ENCODE data around the gene METTL17. TPM values are rescaled to one million over a fixed set of nuclear protein-coding genes. Genes with fewer than 3 reads are reported as not detected.

The METTL17 gene
- total RNA-seq, 1 donor from 2014 or later = 62.2 TPM

GRCh38 chr14:21011136-21011535, 21.4 kb downstream of the METTL17 start:
- H3K27me3 ChIP-seq (ENCODE audit: low read depth) = no peaks in the 10 kb centered on the region
- no peak overlapping the region for H3K27ac ChIP-seq
- intact Hi-C loops (cut with DNase I) = no loop called here
- peaks cover 6% of the 10 kb centered on the region for H3K4me1 ChIP-seq
- no peak for TF ChIP-seq CTCF (IDR thresholded peaks at IDR 0.05)
- H3K36me3 ChIP-seq = no peaks in the 10 kb centered on the region
- no peak for DNase-seq
- H3K9me3 ChIP-seq = no peaks in the 10 kb centered on the region
- ATAC-seq = no peak
- H3K4me3 ChIP-seq = no peak overlapping the region

- ATAC-seq = peak; percentile 90
- no peaks in the 10 kb centered on the region for H3K27me3 ChIP-seq (ENCODE audit: low read depth)
- no peak overlapping the region for H3K4me3 ChIP-seq
- DNase-seq = peak; percentile 70
- peak; percentile 93 for TF ChIP-seq CTCF (IDR thresholded peaks at IDR 0.05)
- intact Hi-C loops (cut with DNase I) = no loop called here
- no peak overlapping the region for H3K27ac ChIP-seq
- peaks cover 30% of the 10 kb centered on the region for H3K36me3 ChIP-seq
- no peaks in the 10 kb centered on the region for H3K9me3 ChIP-seq
- peaks cover 10% of the 10 kb centered on the region for H3K4me1 ChIP-seq
Observed at GRCh38 chr14:21014761-21015190, 25.0 kb downstream of the METTL17 start.

DNA sequence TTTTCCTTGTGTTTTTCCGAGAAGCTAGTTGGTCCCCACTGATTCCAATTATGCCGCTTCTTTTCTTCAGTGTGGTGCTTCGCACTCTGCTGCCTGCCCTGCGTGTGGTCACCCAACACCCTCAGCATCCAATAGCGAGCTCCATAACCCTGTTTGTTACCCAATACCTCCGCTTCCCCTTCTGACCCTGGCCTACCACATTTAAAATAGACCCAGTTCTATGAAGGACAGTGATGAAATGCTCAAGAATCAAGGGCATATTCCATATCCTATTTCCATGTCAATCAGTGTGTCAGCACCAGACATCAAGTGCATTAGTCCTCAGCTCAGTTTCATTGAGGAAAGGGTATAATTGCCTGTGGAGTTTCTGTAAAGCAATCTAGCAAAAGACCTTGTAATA, 25.5 kb downstream of the METTL17 start:
- Histone ChIP-seq H3K27ac (no peak overlapping the region), H3K4me1 (peaks cover 10% of the 10 kb centered on the region), H3K36me3 (peaks cover 35% of the 10 kb centered on the region), H3K27me3 (ENCODE audit: low read depth) (no peaks in the 10 kb centered on the region), H3K9me3 (no peaks in the 10 kb centered on the region), H3K4me3 (no peak overlapping the region)
- no peak for DNase-seq
- intact Hi-C loops (cut with DNase I) = no loop called here
- TF ChIP-seq CTCF (IDR thresholded peaks at IDR 0.05) = no peak
- ATAC-seq = peak; percentile 28 to 40

- ATAC-seq (no peak), DNase-seq (no peak)
- intact Hi-C loops (cut with DNase I) = no loop called here
- TF ChIP-seq CTCF (IDR thresholded peaks at IDR 0.05) = no peak
- Histone ChIP-seq H3K27me3 (ENCODE audit: low read depth) (no peaks in the 10 kb centered on the region), H3K27ac (no peak overlapping the region), H3K9me3 (no peaks in the 10 kb centered on the region), H3K4me1 (peaks cover 16% of the 10 kb centered on the region), H3K36me3 (peaks cover 48% of the 10 kb centered on the region), H3K4me3 (no peak overlapping the region)
Observed at GRCh38 chr14:21016413-21017190, 26.8 kb downstream of the METTL17 start.

DNA sequence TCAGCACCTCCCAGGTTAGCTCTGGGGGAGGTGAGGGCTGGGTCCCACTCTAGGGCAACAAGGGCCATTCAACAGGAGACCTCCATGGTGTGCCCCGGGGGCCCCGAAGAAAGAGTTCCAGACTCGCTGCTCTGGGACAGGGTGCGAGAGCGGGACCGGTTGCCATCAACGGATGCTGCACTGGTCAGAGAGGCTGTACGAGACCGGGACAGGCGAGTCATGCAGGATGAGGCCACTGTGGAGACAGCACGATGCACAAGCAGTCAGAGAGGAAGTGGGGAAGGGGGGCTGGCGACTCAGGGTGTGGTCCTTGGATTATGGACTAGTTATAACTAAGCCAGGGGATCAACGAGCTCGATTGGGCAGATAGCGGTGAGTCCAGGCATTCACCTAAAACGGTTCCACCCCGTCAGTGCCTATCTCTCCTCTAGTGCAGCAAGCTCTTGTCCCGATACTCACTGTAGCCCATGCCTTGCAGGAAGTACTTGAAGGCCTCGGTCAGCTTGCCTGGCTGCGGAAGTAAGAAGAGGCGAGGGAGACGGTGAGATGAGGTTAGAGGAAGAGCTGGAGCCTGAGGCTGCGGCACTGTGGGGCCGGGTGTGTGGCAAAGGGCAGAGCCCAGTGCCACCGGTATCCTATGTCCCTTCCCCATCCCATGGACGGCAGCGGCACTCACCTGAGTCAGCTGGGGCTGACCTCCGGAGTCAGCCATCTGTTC, 27.9 kb downstream of the METTL17 start:
- Histone ChIP-seq H3K27me3 (ENCODE audit: low read depth) (no peaks in the 10 kb centered on the region), H3K27ac (no peak overlapping the region), H3K4me1 (peaks cover 22% of the 10 kb centered on the region), H3K9me3 (no peaks in the 10 kb centered on the region), H3K36me3 (peaks cover 55% of the 10 kb centered on the region), H3K4me3 (no peak overlapping the region)
- intact Hi-C loops (cut with DNase I) = no loop called here
- DNase-seq (no peak), ATAC-seq (no peak)
- TF ChIP-seq CTCF (IDR thresholded peaks at IDR 0.05) = no peak

Measured in lower lobe of right lung (tissue), 2 donors.